ENCODE measurements around the gene SHROOM3.

SHROOM3 gene

DNA sequence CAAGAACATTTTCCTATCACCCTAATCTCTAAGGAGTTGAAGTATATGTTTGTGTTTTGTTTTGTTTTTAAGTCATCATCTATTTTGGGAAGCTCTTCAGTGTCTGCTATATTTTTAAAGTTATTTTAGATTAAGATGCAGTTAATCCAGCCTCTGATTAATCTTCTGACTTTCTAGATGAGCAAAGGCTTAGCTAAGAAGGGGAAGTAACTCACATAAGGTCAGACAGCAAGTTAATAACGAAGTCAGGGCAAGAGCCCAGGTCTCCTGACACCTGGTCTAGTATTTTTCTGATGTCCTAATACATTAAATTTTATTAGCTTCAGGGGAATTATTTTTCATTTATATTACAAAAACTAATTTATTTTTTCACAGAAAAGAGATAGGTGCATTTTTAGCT lies 294.4 kb downstream of the SHROOM3 start:
- no peak for DNase-seq

DNA sequence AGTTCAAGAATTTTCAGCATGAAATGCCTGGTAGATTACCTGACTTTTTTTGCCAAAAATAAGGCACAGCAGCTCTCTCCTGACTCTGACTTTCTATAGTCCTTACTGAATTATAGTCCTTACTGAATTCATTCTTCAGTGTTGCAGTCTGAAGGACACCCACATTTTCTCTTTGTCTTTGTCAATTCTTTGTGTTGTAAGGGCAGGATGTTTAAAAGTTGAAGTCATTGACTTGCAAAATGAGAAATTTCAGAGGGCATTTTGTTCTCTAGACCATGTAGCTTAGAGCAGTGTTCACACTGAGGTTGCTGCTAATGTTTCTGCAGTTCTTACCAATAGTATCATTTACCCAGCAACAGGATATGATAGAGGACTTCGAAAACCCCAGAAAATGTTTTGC lies 295.0 kb downstream of the SHROOM3 start:
- DNase-seq, result peak; percentile 41 to 71

DNA sequence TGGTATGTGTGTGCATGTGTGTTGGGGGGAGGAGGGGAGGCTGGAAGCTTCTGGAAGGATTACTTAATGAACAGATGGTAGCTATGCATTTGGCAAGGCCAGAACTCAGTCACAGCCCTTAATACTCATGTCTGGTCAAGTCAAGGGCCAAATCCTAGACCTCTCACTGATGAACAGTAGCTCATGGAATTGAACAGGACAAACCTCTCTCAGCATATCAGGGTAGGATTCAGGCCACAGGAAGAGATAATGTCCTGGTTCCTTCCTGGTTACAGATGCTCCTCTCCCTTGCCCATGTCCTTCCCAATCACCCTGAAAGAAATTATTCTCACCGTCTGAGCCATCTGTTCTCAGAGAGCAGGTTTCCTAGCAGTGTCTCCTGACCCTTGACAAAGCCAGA lies 297.2 kb downstream of the SHROOM3 start:
- no peak for DNase-seq

DNA sequence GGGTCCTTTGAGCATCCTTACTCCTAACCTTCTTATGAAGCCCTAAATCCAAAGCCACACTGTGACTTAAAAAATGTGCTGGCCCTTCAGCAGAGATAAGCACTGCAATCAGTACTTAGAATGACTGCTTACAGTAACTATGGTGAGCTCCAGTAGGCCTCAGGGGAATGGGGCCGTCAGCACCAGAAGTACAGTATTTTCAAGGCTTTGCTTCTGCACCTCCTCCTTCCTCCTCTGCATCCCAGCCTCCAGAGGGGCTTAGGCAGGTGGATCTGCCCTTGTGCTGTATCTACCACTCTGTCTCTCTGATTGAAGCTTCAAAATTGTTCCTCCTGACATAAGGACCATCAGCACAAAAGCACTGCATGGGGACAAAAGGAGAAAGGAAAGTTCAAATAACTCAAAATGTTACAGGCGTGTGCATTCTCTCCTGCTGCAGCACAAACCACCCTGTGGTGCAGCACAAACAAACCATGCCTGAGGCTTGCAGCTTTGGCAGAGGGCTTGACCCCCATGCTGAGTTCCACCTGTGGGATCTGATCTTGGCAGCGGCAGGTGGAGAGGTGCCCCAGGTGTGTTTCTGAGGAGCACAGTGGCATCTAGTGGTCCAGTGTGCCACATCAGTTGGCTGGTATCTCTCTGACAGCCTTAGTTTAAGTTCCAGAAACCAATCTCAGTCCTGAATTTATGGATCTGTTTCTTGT lies 298.2 kb downstream of the SHROOM3 start:
- DNase-seq, result no peak

DNA sequence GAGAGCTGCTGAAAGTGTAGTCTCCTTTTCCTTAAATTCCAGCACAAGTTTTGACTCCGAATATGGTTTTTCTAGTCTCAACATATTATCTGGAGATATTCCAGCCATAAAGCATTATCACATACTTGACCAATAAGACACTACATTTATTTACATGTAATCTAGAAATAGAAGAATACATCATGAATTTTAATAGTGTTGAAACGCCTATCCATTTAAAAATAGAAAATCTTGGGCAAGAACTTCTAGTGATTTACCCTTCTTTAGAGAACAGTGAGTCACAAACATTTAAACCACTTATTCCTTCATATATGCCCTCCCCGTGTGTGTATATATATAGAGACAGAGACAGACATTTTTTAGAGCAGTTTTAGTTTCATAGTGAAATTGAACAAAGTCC lies 301.4 kb downstream of the SHROOM3 start:
- peak; percentile 22 to 40 for DNase-seq

DNA sequence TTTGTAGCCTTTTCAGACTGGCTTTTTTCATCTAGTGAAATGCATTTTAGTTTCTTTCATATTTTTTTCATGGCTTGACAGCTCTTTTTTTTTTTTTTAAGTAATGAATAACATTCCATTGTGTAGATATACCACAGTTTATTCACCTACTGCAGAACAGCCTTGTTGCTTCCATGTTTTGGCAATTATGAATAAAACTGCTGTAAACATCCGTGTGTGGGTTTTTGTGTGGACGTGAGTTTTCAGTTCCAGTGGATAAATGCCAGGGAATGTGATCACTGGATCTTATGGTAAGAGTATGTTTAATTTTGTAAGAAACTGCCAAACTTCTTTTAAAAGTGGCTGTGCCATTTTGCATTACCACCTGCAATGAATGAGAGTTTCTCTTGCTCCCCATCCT lies 302.2 kb downstream of the SHROOM3 start:
- DNase-seq, result no peak

DNA sequence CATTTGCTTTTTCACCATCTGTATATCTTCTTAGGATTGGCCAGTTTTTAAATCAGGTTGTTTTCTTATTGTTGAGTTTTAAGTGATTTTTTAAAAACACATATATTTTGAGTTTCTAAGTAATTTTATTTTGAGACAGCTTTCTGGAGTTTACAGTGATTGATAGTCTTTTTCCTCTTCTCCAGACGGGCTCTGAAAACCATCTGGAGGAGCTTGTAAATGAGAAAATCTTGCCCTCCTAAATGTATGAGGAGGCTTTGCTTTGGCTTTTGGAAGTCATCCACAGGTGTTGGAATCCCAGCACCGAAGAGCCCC lies 302.7 kb downstream of the SHROOM3 start:
- no peak for DNase-seq

DNA sequence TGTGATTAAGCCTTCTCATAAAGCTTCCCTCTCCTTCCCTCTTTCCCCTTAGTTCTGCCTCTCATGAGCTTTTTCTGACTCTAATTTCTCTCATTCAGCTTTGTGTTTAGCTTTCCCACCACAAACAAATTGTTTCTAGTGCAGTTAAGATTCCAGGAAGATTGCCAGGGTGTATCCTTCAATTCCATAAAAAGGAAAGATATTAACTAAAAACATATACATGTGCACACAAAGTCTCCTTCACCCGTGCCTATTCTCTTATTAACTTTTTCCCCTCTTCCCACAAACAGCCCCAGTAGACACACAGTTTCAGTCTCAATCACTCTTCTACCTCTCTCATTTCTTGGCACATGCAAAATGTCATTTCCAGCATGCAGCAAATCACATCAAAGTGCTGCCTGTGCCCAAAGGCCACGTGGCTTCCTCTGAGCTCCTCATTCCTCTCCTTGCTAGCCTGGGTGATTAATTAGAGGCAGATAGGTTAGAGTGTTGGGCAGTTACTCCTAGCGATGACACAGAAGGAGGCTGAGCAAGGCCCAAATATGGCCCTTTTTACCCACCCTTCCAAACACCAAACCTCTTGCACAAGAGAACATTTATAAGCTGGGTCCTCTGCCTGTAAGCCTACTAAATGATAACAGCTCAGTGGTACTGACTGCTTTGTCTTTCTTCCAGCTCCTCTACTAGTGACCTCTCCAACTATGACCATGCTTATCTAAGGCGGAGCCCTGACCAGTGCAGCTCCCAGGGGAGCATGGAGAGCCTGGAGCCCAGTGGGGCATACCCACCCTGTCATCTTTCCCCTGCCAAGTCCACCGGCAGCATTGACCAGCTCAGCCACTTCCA lies 303.3 kb downstream of the SHROOM3 start:
- DNase-seq, result no peak

DNA sequence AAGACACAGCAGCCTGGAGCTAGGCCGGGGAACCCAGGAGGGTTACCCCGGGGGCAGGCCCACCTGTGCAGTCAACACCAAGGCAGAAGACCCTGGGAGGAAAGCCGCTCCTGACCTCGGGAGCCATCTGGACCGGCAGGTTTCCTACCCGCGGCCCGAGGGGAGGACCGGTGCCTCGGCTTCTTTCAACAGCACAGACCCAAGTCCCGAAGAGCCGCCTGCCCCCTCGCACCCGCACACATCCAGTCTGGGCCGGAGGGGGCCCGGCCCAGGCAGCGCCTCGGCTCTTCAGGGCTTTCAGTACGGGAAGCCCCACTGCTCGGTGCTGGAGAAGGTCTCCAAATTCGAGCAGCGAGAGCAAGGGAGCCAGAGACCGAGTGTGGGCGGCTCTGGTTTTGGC lies 305.2 kb downstream of the SHROOM3 start:
- DNase-seq, result no peak

DNA sequence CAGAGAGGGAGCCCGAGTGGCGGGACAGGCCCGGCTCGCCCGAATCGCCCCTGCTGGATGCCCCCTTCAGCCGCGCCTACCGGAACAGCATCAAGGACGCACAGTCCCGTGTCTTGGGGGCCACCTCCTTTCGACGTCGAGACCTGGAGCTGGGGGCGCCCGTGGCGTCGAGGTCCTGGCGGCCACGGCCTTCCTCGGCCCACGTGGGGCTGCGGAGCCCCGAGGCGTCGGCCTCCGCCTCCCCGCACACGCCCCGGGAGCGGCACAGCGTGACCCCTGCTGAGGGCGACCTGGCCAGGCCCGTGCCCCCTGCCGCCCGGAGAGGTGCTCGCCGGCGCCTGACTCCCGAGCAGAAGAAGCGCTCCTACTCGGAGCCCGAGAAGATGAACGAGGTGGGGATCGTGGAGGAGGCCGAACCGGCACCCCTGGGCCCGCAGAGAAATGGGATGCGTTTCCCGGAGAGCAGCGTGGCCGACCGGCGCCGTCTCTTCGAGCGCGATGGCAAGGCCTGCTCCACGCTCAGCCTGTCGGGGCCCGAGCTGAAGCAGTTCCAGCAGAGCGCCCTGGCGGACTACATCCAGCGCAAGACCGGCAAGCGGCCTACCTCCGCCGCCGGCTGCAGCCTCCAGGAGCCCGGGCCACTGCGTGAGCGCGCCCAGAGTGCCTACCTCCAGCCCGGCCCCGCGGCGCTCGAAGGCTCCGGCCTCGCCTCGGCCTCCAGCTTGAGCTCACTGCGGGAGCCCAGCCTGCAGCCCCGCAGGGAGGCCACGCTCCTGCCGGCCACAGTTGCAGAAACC lies 306.0 kb downstream of the SHROOM3 start:
- no peak for DNase-seq

DNA sequence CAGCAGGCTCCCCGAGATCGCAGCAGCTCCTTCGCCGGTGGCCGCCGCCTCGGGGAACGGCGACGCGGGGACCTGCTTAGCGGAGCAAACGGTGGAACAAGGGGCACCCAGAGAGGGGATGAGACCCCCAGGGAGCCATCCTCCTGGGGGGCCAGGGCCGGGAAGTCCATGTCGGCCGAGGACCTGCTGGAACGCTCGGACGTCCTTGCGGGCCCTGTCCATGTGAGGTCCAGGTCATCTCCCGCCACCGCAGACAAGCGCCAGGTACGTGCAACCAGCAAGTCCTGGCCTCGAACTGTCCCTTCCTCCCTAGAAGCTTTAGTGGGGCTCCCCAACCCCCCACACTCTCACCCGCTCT lies 306.6 kb downstream of the SHROOM3 start:
- no peak for DNase-seq

DNA sequence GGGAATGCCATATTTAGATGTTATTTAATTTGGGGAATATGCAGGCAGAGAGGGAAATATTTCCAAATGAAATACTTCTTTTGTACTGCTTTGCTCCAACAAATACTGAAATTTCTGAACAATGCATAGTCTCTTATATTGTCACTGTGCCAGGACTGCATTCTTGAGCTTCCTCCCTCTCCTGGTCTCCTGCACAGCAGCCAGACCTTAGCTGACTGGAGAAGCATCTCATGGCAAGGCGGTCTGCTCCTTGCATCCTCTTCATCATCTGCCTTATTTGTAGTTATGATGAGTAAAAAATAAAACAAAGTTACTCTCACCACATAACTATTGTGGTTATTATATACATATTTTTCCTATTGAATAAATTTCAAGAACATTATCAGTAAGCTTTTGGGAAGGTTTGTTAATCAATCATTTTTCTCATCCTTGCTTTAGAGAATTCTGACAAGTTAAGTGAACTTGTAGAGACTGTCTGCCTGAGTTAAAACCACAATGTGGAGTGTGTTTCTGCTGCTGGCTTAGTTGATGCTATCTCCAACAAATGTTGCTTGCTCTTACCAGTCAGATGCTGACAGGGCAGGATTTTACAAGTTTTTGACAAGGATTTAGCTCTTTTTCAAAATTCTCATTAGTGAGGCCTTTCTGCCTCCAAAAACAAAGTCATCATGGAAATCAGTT lies 309.4 kb downstream of the SHROOM3 start:
- no peak for DNase-seq

DNA sequence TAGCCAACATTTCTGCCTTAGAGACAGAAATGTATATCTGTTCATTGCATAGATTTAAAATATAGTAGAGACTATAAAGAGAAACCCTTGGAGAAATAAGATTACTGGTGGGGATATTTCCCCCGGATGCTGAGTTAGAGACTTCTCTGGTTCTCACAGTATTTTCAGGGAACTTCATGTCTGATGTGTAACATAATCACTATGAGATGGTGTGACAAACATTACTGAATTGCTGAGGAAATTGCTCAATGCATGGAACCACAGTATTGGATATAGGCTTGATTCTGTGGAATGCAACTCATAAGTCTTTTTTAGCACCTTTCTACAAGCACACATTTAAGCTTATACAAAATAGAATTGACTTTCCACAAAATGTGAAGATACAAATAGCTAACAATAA lies 310.2 kb downstream of the SHROOM3 start:
- DNase-seq, result peak; percentile 21 to 30

DNA sequence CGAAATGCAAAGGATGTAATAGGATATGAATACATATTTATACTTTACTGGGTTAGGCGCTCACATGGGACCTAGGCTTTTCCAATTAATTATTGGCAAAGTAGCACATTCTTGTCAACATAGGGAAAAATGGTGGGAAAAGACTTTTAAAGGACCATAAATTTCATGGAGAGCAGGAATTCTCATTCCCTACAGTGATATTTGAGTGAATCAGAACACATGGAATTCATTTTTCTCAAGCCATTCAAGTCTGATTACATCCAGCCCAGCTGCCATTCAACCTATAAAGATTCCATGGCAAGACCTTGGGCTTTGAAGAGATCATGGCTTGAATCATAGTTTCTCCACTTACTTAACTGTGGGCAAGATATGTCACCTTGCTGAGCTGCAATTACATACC lies 312.5 kb downstream of the SHROOM3 start:
- DNase-seq, result no peak

DNA sequence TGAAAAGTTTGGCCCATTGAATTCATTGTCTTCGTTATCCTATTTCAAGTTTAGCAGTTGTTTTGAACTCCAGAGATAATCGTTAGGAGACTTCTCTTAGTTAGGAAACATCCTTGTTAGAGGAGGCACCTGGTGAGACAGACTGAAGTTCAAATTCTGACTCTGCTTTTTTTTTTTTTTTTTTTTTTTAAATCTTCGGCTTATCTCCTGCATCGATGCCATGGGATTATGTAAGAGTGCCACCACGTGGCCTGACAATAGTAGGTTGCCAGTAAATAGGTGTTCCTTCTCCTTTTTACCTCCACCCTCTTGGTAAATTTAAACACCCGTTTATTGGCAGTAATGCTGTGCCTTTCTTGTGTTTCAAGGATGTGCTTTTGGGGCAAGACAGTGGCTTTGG lies 313.6 kb downstream of the SHROOM3 start:
- DNase-seq, result peak in 1 of 2 donors; percentile 11

DNA sequence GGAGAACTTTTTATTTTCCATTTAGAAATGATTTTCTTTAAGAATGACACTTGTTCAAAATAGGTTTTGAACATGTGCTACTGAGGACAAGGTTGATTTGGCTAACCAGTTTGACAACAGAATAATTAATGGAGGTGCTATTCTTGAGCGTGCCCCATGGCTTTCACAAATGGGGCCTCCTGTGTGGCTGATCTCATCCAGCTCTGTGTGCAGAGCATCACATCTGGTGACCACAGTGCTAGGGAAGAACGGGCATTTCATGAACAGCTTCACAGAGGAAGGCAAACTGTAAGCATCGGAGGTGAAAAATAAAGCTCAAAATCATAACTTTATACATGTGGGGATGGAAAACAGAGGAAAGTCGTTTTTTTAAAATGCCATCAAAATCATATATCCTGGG lies 314.3 kb downstream of the SHROOM3 start:
- DNase-seq, result no peak

DNA sequence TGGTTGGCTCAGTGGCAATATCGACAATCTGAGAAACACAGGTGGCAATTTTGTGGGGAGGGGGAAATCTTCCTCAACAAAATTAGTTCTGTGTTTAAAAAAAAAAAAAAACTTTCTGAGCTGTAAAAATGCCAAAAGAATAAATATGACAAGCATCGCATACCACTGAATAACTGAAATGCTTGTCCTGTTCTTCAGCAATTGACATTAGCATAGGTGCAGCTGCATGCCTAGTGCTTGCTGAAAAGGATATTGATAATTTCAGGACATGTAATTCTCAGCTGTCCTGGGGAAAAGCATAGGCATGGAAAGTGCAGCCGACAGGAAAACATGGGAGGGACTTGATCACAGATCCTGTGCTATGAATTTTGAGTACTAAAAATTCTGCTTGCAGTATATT lies 315.7 kb downstream of the SHROOM3 start:
- DNase-seq, result no peak

DNA sequence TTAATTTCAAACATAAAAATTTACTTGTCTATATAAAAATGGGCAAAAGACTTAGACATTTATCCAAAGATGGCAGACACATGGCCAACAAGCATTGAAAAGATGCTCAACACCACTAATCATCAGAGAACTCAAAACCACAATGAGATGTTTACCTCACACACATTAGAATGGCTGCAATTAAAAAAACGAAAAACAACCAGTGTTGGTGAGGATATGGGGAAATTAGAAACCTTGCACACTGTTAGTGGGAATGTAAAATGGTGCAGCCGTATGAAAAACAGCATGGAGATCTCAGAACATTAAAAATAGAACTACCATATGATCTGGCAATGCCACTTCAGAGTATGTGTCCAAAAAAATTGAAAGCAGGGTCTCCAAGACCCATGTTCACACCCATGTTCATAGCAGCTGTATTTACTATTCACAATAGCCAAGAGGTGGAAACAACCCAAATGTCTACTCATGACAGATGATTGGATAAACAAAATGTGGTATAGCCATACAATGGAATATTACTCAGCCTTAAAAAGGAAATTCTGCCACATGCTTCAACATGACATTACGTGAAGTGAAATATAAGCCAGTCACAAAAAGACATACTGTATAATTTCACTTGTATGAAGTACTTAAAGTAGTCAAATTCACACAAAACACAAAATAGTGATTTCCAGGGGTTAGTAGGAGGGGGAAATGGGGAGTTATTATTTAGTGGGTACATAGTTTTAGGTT lies 316.7 kb downstream of the SHROOM3 start:
- no peak for DNase-seq

DNA sequence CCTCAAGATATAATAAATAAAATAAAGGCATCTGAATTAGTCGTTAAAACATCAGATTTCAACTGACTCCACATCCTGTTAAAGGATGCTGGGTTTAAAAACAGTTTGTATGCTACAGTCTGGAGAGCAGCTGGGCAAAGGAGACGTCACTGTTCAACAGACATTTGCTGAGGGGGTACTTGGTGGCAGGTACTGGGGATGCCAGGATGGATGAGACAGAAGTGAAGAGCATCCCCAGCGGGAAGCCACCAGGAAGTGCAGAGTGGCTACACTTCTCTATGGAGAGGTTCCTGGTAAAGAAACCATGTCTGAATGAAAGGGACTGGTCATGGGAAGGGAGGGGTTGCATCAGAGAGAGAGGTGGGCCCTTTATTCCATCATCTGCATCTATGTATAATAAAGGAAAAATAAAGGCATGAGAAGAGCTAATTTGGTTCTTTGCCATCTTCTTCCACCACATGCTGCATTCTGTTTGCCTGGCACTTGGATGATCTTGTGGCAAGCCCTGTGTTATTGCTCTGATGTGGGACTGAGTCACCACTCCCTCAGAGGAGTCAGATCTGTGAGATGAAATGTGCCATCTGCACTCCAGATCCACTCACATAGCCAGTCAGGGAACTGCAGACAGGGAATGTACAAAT lies 318.0 kb downstream of the SHROOM3 start:
- DNase-seq, result no peak

DNA sequence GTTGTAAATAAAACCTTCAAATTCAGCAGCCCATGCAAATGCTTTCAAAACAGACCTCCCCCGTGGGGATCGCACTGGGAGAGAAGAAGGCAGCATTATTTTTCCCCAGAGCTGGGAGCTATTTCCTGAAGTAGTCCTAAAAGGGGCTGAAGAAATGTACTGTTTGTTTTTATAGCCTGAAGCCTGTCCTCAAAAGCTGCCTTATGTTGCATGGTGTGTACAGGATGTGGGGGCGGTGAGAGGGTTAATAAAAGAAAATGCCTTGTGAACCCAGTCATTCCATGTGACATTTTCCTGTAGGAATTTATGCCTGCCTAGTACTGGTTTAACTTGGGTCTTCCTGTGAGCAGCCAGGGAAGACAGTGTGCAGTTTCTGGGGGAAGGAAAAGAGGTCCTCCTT lies 318.8 kb downstream of the SHROOM3 start:
- DNase-seq, result no peak

DNA sequence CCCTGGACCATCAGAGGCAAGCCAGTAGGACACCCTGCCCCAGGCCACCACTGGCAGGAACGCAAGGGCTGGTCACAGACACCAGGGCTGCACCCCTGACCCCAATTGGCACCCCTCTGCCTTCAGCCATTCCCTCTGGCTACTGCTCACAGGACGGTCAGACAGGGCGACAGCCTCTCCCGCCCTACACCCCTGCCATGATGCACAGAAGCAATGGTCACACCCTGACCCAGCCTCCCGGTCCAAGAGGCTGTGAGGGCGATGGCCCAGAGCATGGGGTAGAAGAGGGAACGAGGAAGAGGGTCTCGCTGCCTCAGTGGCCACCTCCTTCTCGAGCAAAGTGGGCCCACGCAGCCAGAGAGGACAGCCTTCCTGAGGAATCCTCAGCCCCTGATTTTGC lies 319.4 kb downstream of the SHROOM3 start:
- DNase-seq, result no peak

DNA sequence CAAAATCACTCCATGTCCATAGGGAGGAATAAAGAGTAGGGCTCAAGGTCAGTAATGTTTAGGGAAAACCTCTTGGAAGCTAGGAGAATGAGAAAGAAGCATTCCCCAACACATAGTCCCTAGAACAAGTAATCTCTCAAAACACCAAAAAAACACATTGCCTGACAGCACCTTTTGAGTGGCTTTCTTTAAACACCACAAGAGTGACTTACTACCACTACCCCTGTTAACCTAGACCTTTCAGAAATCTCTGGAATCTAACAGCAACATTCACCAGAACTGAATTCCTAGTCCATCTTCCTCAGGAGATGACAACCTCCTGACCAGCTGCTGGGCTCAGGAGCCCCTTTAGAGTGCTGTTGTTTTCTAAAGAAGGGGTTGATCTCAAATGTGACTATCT lies 320.7 kb downstream of the SHROOM3 start:
- DNase-seq, result no peak
